ENCODE measurements around the gene RGS3.
"Not testable (repeated sequence)": the region's sequence is repeated elsewhere in the genome, so short reads cannot be mapped to it uniquely, and the experiment has no call there.

RGS3 gene

GRCh38 chr9:113488071-113488470 is 24.5 kb downstream of the RGS3 start:
- no peak for DNase-seq

- no peak for DNase-seq
Measured at GRCh38 chr9:113488490-113488889, 25.0 kb downstream of the RGS3 start.

- not testable (repeated sequence) for DNase-seq
Measured at GRCh38 chr9:113491147-113491546, 27.6 kb downstream of the RGS3 start.

- peak in 1 of 56 donors; percentile 34 for DNase-seq
Measured at GRCh38 chr9:113492343-113493202, 29.0 kb downstream of the RGS3 start.

- DNase-seq, result no peak
Measured at GRCh38 chr9:113493203-113493520, 29.6 kb downstream of the RGS3 start.

- no peak for DNase-seq
Measured at GRCh38 chr9:113495526-113495925, 32.0 kb downstream of the RGS3 start.

GRCh38 chr9:113497051-113497450 is 33.5 kb downstream of the RGS3 start:
- no peak for DNase-seq

GRCh38 chr9:113499153-113499875 is 35.8 kb downstream of the RGS3 start:
- DNase-seq, result no peak

GRCh38 chr9:113499876-113500497 is 36.5 kb downstream of the RGS3 start:
- DNase-seq, result no peak

- DNase-seq, result peak in 4 of 56 donors; percentile 29 to 36 (median 32)
Measured at GRCh38 chr9:113501129-113501686, 37.7 kb downstream of the RGS3 start.

- DNase-seq, result no peak
Measured at GRCh38 chr9:113501852-113502251, 38.3 kb downstream of the RGS3 start.

- no peak for DNase-seq
Measured at GRCh38 chr9:113502427-113503034, 39.0 kb downstream of the RGS3 start.

- DNase-seq, result no peak
Measured at GRCh38 chr9:113503131-113503541, 39.6 kb downstream of the RGS3 start.

- no peak for DNase-seq
Measured at GRCh38 chr9:113503613-113504211, 40.2 kb downstream of the RGS3 start.

- no peak for DNase-seq
Measured at GRCh38 chr9:113504725-113505590, 41.4 kb downstream of the RGS3 start.

- DNase-seq, result peak in 14 of 56 donors; percentile 8 to 63 (median 21)
Measured at GRCh38 chr9:113506090-113506589, 42.6 kb downstream of the RGS3 start.

GRCh38 chr9:113507256-113507655 is 43.7 kb downstream of the RGS3 start:
- no peak for DNase-seq

- DNase-seq, result no peak
Measured at GRCh38 chr9:113508111-113508749, 44.7 kb downstream of the RGS3 start.

GRCh38 chr9:113509463-113509862 is 45.9 kb downstream of the RGS3 start:
- no peak for DNase-seq

Measured in nucleus accumbens (tissue), 56 donors.